Chondrocyte (in vitro differentiated cells): ENCODE results near the gene TENT4A. TPM values are rescaled to one million over a fixed set of nuclear protein-coding genes. Genes with fewer than 3 reads are reported as not detected.

Source experiments
- DNase-seq: peaks from one replicate; pipeline ENCODE4 v3.0.0; 2021; ENCODE audit warnings: mixed read lengths, low spot score
- H3K27ac Mint-ChIP-seq: one replicate; pipeline ENCODE4 v1.8.0; 2021; ENCODE audit warnings: mild to moderate bottlenecking, moderate library complexity, mixed read lengths; ENCODE audit not compliant: unreplicated experiment
- H3K27me3 Mint-ChIP-seq: 2 replicates; pipeline ENCODE4 v1.8.0; 2021; ENCODE audit warnings: low read depth, mixed read lengths
- H3K36me3 Mint-ChIP-seq: 2 replicates; pipeline ENCODE4 v1.8.0; 2021; ENCODE audit warnings: low read depth, mixed read lengths
- H3K4me1 Mint-ChIP-seq: 2 replicates; pipeline ENCODE4 v1.8.0; 2021; ENCODE audit warnings: low read depth, mild to moderate bottlenecking, mixed read lengths
- H3K4me3 Mint-ChIP-seq: one replicate; pipeline ENCODE4 v1.8.0; 2021; ENCODE audit warnings: mild to moderate bottlenecking, moderate library complexity, mixed read lengths; ENCODE audit not compliant: unreplicated experiment
- H3K9me3 Mint-ChIP-seq: 2 replicates; pipeline ENCODE4 v1.8.0; 2021; ENCODE audit warnings: low read depth, mixed read lengths
- total RNA-seq: library from RNA; stranded (reverse); gene quantifications from 3 replicates; pipeline ENCODE4 v1.2.1, GENCODE V29; 2021
- TF ChIP-seq, protein P1 (sequence below): fragments of 200-600 bp; sonication (generic); IDR thresholded peaks from 2 replicates; pipeline ENCODE4 v1.5.0; 2021; ENCODE audit warnings: antibody characterized with exemption, mild to moderate bottlenecking, moderate library complexity

TENT4A gene
- total RNA-seq, 1 donor from 2014 or later = 21.5 TPM

GRCh38 chr5:6673963-6674362, 39.3 kb upstream of the TENT4A start:
- H3K9me3 Mint-ChIP-seq = peaks cover 7% of the 10 kb centered on the region
- no peaks in the 10 kb centered on the region for H3K4me1 Mint-ChIP-seq
- H3K4me3 Mint-ChIP-seq = no peak overlapping the region
- H3K27me3 Mint-ChIP-seq = no peaks in the 10 kb centered on the region
- DNase-seq = no peak
- TF ChIP-seq, protein P1, sequence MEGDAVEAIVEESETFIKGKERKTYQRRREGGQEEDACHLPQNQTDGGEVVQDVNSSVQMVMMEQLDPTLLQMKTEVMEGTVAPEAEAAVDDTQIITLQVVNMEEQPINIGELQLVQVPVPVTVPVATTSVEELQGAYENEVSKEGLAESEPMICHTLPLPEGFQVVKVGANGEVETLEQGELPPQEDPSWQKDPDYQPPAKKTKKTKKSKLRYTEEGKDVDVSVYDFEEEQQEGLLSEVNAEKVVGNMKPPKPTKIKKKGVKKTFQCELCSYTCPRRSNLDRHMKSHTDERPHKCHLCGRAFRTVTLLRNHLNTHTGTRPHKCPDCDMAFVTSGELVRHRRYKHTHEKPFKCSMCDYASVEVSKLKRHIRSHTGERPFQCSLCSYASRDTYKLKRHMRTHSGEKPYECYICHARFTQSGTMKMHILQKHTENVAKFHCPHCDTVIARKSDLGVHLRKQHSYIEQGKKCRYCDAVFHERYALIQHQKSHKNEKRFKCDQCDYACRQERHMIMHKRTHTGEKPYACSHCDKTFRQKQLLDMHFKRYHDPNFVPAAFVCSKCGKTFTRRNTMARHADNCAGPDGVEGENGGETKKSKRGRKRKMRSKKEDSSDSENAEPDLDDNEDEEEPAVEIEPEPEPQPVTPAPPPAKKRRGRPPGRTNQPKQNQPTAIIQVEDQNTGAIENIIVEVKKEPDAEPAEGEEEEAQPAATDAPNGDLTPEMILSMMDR = no peak
- no peak overlapping the region for H3K27ac Mint-ChIP-seq
- peaks cover 10% of the 10 kb centered on the region for H3K36me3 Mint-ChIP-seq

- TF ChIP-seq, protein P1 = no peak
- Mint-ChIP-seq H3K9me3 (peaks cover 7% of the 10 kb centered on the region), H3K27me3 (no peaks in the 10 kb centered on the region), H3K4me3 (no peak overlapping the region), H3K27ac (no peak overlapping the region), H3K36me3 (peaks cover 10% of the 10 kb centered on the region), H3K4me1 (no peaks in the 10 kb centered on the region)
- no peak for DNase-seq
Measured at GRCh38 chr5:6674421-6674820, 38.8 kb upstream of the TENT4A start.

- no peak overlapping the region for H3K4me3 Mint-ChIP-seq
- TF ChIP-seq, protein P1 = no peak
- H3K4me1 Mint-ChIP-seq = no peaks in the 10 kb centered on the region
- peaks cover 7% of the 10 kb centered on the region for H3K9me3 Mint-ChIP-seq
- no peaks in the 10 kb centered on the region for H3K27me3 Mint-ChIP-seq
- no peak overlapping the region for H3K27ac Mint-ChIP-seq
- peaks cover 6% of the 10 kb centered on the region for H3K36me3 Mint-ChIP-seq
- DNase-seq = no peak
Measured at GRCh38 chr5:6674886-6675285, 38.3 kb upstream of the TENT4A start.

- H3K36me3 Mint-ChIP-seq = peaks cover 2% of the 10 kb centered on the region
- no peak for DNase-seq
- no peak overlapping the region for H3K4me3 Mint-ChIP-seq
- H3K27me3 Mint-ChIP-seq = no peaks in the 10 kb centered on the region
- H3K4me1 Mint-ChIP-seq = no peaks in the 10 kb centered on the region
- no peak overlapping the region for H3K27ac Mint-ChIP-seq
- H3K9me3 Mint-ChIP-seq = peaks cover 7% of the 10 kb centered on the region
- TF ChIP-seq, protein P1 = peak; percentile 17
Measured at GRCh38 chr5:6675784-6676491, 37.3 kb upstream of the TENT4A start.

DNA sequence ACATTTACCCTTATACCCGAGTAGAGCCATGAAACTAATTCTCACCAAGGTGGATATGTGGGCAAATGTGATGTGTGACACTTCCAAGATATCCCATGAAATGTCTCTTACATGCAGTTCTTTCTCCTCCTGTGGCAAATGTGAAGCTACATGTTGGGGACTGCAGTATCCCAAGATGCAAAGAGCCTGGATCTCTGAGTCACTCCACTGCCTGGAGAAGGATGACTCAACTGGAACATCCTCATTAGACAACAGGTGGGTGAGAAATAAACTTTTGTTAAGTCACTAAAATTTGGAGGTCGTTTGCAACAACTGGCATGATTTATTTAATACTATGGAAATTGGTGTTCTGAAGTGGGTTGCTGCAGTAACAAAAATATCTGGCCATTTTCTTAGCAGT, 36.5 kb upstream of the TENT4A start:
- Mint-ChIP-seq H3K27me3 (peaks cover 2% of the 10 kb centered on the region), H3K4me1 (no peaks in the 10 kb centered on the region), H3K4me3 (no peak overlapping the region), H3K27ac (no peak overlapping the region), H3K9me3 (peaks cover 7% of the 10 kb centered on the region), H3K36me3 (peaks cover 2% of the 10 kb centered on the region)
- TF ChIP-seq, protein P1 = no peak
- no peak for DNase-seq
